H1 (cell line): Measurements from ENCODE around the gene SRRM4. TPM values are rescaled to one million over a fixed set of nuclear protein-coding genes. Genes with fewer than 3 reads are reported as not detected.

ENCODE experiments used
- CTCF ChIA-PET: fragments of 300-600 bp; sonication (Branson Sonifier 250); formaldehyde crosslinking; loops from one replicate; lab custom pipeline; 2021; ENCODE audit not compliant: partially characterized antibody; lab: Charles Lee
- POLR2A ChIA-PET: fragments of 300-600 bp; sonication (Branson Sonifier 250); formaldehyde crosslinking; loops from one replicate; lab custom pipeline; 2021; ENCODE audit warnings: inconsistent platforms; ENCODE audit not compliant: partially characterized antibody; lab: Charles Lee
- DNase-seq, 2 experiments: peaks; one replicate each; pipeline versions ENCODE4 v3.0.0 to v3.0.0-alpha.2; 2010 to 2022; ENCODE audit warnings: low spot score in 2 of 2, low read depth in 1 of 2, mixed read lengths in 1 of 2
- FAIRE-seq: peaks from 2 replicates; lab custom pipeline; 2011; peaks lifted over from hg19 to GRCh38; lab: Jason Lieb, UNC
- H2AFZ ChIP-seq: 2 replicates; pipeline ENCODE4 v1.8.1; 2012; ENCODE audit warnings: low read length, inconsistent platforms
- H2AK5ac ChIP-seq: 2 replicates; pipeline ENCODE4 v1.6.1; 2013; ENCODE audit warnings: low read depth, low read length
- H2BK120ac ChIP-seq: replicated peaks from 2 replicates; pipeline ENCODE3; 2013; ENCODE audit warnings: low read depth, low read length, inconsistent platforms
- H2BK12ac ChIP-seq: 2 replicates; pipeline ENCODE4 v1.6.1; 2013; ENCODE audit warnings: low read depth, low read length
- H2BK15ac ChIP-seq: 2 replicates; pipeline ENCODE4 v1.6.1; 2013; ENCODE audit warnings: low read length
- H2BK20ac ChIP-seq: 2 replicates; pipeline ENCODE4 v1.6.1; 2013; ENCODE audit warnings: low read length
- H2BK5ac ChIP-seq: 2 replicates; pipeline ENCODE4 v1.6.1; 2013; ENCODE audit warnings: low read depth, low read length
- H3K14ac ChIP-seq: 2 replicates; pipeline ENCODE4 v1.6.1; 2013; ENCODE audit warnings: inconsistent platforms; ENCODE audit not compliant: insufficient read length
- H3K18ac ChIP-seq: 2 replicates; pipeline ENCODE4 v1.6.1; 2013; ENCODE audit warnings: low read length; ENCODE audit errors: extremely low read depth
- H3K23ac ChIP-seq: 2 replicates; pipeline ENCODE4 v1.6.1; 2013; ENCODE audit warnings: inconsistent platforms; ENCODE audit not compliant: insufficient read length
- H3K23me2 ChIP-seq: 2 replicates; pipeline ENCODE4 v1.6.1; 2013; ENCODE audit warnings: low read depth, low read length
- H3K27ac ChIP-seq: 2 replicates; pipeline ENCODE4 v1.6.1; 2011; ENCODE audit warnings: low read depth, low read length, inconsistent platforms
- H3K27me3 ChIP-seq, 4 experiments: replicated peaks in 1 of 4; 1 replicate in 1 of 4; 2 replicates in 3 of 4; pipeline versions ENCODE4 v1.6.1 to v1.8.1; 2011 to 2013; ENCODE audit warnings: low read length in 3 of 4, mild to moderate bottlenecking in 3 of 4, inconsistent platforms in 2 of 4, mixed read lengths in 2 of 4, moderate library complexity in 1 of 4; ENCODE audit not compliant: control insufficient read depth in 3 of 4, insufficient read depth in 3 of 4; ENCODE audit errors: extremely low read depth in 1 of 4
- H3K36me3 ChIP-seq, 4 experiments: 2 replicates each; pipeline versions ENCODE4 v1.6.1 to v1.8.1; 2011 to 2013; ENCODE audit warnings: mild to moderate bottlenecking in 4 of 4, low read length in 3 of 4, moderate library complexity in 2 of 4, control low read depth in 1 of 4, inconsistent platforms in 1 of 4; ENCODE audit not compliant: insufficient read depth in 4 of 4, control insufficient read depth in 2 of 4
- H3K4ac ChIP-seq: replicated peaks from 2 replicates; pipeline ENCODE3; 2013; ENCODE audit warnings: low read length, low read depth, mixed read lengths, inconsistent platforms; ENCODE audit not compliant: insufficient read length
- H3K4me1 ChIP-seq, 4 experiments: replicated peaks in 1 of 4; 1 replicate in 1 of 4; 2 replicates in 3 of 4; pipeline versions ENCODE4 v1.6.1 to v1.8.1; 2011 to 2013; ENCODE audit warnings: low read length in 3 of 4, inconsistent platforms in 2 of 4, mixed read lengths in 1 of 4; ENCODE audit not compliant: insufficient read depth in 4 of 4, control insufficient read depth in 3 of 4
- H3K4me2 ChIP-seq, 2 experiments: 2 replicates each; pipeline versions ENCODE4 v1.6.1 to v1.8.1; 2011 to 2013; ENCODE audit warnings: low read depth in 2 of 2, low read length in 2 of 2, control low read depth in 1 of 2, inconsistent platforms in 1 of 2, mild to moderate bottlenecking in 1 of 2; ENCODE audit not compliant: insufficient read depth in 1 of 2
- H3K4me3 ChIP-seq, 4 experiments: fragments of 200-600, 300-600 bp in 1 of 4; sonication (generic), shearing (Covaris generic), sonication (Bioruptor Twin) in 1 of 4; 2 replicates each; pipeline versions ENCODE4 v1.5.1 to v1.8.1; 2011 to 2016; ENCODE audit warnings: low read length in 4 of 4, low read depth in 3 of 4, control low read depth in 2 of 4, inconsistent platforms in 2 of 4, mild to moderate bottlenecking in 2 of 4, mixed read lengths in 1 of 4, moderate library complexity in 1 of 4; ENCODE audit not compliant: insufficient read depth in 2 of 4; ENCODE audit errors: extremely low read depth in 1 of 4
- H3K56ac ChIP-seq: replicated peaks from 2 replicates; pipeline ENCODE3; 2013; ENCODE audit warnings: low read depth, mild to moderate bottlenecking, mixed read lengths, low read length, inconsistent platforms; ENCODE audit not compliant: insufficient read length
- H3K79me1 ChIP-seq: 2 replicates; pipeline ENCODE4 v1.6.1; 2013; ENCODE audit warnings: low read depth, low read length, control low read depth
- H3K79me2 ChIP-seq, 2 experiments: 2 replicates each; pipeline versions ENCODE4 v1.6.1 to v1.8.1; 2012 to 2013; ENCODE audit warnings: low read length in 2 of 2, mild to moderate bottlenecking in 2 of 2, inconsistent platforms in 1 of 2; ENCODE audit not compliant: insufficient read depth in 2 of 2, control insufficient read depth in 1 of 2
- H3K9ac ChIP-seq, 4 experiments: replicated peaks in 1 of 4; 1 replicate in 1 of 4; 2 replicates in 3 of 4; pipeline versions ENCODE4 v1.6.1 to v1.8.1; 2011 to 2013; ENCODE audit warnings: low read depth in 3 of 4, low read length in 3 of 4, control low read depth in 2 of 4, mild to moderate bottlenecking in 2 of 4, moderate library complexity in 2 of 4, inconsistent platforms in 1 of 4; ENCODE audit errors: extremely low read depth in 1 of 4
- H3K9me3 ChIP-seq, 2 experiments: 2 replicates each; pipeline versions ENCODE4 v1.6.1 to v1.8.1; 2012 to 2013; ENCODE audit warnings: mild to moderate bottlenecking in 2 of 2, moderate library complexity in 2 of 2, control low read depth in 1 of 2, inconsistent platforms in 1 of 2, low read depth in 1 of 2, low read length in 1 of 2, mixed read lengths in 1 of 2; ENCODE audit not compliant: insufficient read depth in 2 of 2
- H4K20me1 ChIP-seq, 2 experiments: replicated peaks in 1 of 2; 2 replicates each; pipeline versions ENCODE3 to v1.8.1; 2011 to 2013; ENCODE audit warnings: inconsistent platforms in 2 of 2, low read length in 2 of 2, mild to moderate bottlenecking in 1 of 2; ENCODE audit not compliant: insufficient read depth in 2 of 2, control insufficient read depth in 1 of 2
- H4K5ac ChIP-seq: 2 replicates; pipeline ENCODE4 v1.6.1; 2013; ENCODE audit warnings: low read length, low read depth, mixed read lengths, inconsistent platforms; ENCODE audit not compliant: insufficient read length
- H4K8ac ChIP-seq: 2 replicates; pipeline ENCODE4 v1.8.0; 2013; ENCODE audit warnings: mild to moderate bottlenecking, moderate library complexity, low read length, inconsistent platforms; ENCODE audit not compliant: insufficient read depth; ENCODE audit errors: extremely low read depth
- H4K91ac ChIP-seq: replicated peaks from 2 replicates; pipeline ENCODE3; 2013; ENCODE audit warnings: low read length, mixed read lengths, inconsistent platforms; ENCODE audit not compliant: insufficient read length
- KDM1A ChIP-seq: fragments of 200-600, 300-600 bp; sonication (generic); IDR thresholded peaks from 2 replicates; pipeline ENCODE4 v1.7.1; 2016; ENCODE audit warnings: mild to moderate bottlenecking, low read length, borderline replicate concordance
- POU5F1 ChIP-seq: IDR thresholded peaks from 2 replicates; pipeline ENCODE4 v1.6.1; 2011; ENCODE audit warnings: low read depth, mild to moderate bottlenecking, low read length, moderate library complexity
- RFX5 ChIP-seq: IDR thresholded peaks from 2 replicates; pipeline ENCODE4 v1.6.1; 2011; ENCODE audit warnings: low read depth, low read length, improper control_type of control experiment, borderline replicate concordance
- TBP ChIP-seq: IDR thresholded peaks from 2 replicates; pipeline ENCODE4 v1.6.1; 2011; ENCODE audit warnings: low read depth, low read length, improper control_type of control experiment
- WGBS, 2 experiments: shearing (Covaris generic) in 1 of 2; methylation state at CpG; one replicate each; pipeline versions ENCODE4 v1.1.6 to v1.1.7; 2013 to 2015; ENCODE audit warnings: low lambda C conversion rate in 2 of 2, mixed read lengths in 2 of 2, inconsistent platforms in 1 of 2, low coverage in 1 of 2, missing lambda C conversion rate in 1 of 2; ENCODE audit not compliant: insufficient replicate concordance in 2 of 2, insufficient coverage in 1 of 2, insufficient read length in 1 of 2; ENCODE audit errors: extremely low coverage in 1 of 2, missing lambda C conversion rate in 1 of 2; 5-methylcytosine and 5-hydroxymethylcytosine counted together
- polyA plus RNA-seq, 7 experiments: library from polyadenylated mRNA; depleted of rRNA in 3 of 7; stranded (reverse) in 5 of 7; unstranded in 2 of 7; fragments of >200 nt in 5 of 7; fragments of 200-250 nt in 2 of 7; gene quantifications; 1 replicate in 5 of 7; 2 replicates in 1 of 7; 4 replicates in 1 of 7; pipeline versions ENCODE4 v1.2.1 to v1.2.3, GENCODE V29; 2011 to 2013; ENCODE audit warnings: missing spikeins in 2 of 7, mixed read lengths in 2 of 7
- total RNA-seq: library from RNA; stranded (reverse); fragmentation: NEBNext Ultra II Directional; extraction: Animal tissue kit (Norgen Biotek cat#: 25700); gene quantifications from 2 replicates; pipeline ENCODE4 v1.2.1, GENCODE V29; 2021

Gene SRRM4
- total and polyA plus RNA-seq, 2 of the 8 experiments (the other 6 are each of a cell fraction or from before 2014, with no cell fraction given): 0.53 to 1.1 TPM

GRCh38 chr12:119182701-119183493 is 201.6 kb downstream of the SRRM4 start:
- CTCF ChIA-PET: interaction anchor here (1.0 to 1.3 kb wide), 3 partner anchors 10 to 57 kb away, joined by 3 to 4 read pairs (median 3); no protein-coding TSS in a partner anchor
- Histone ChIP-seq H2AK5ac (no peak overlapping the region), H2AFZ (no peak overlapping the region), H3K9ac (no peak overlapping the region), H3K27ac (no peak overlapping the region), H3K4ac (no peak overlapping the region), H4K5ac (no peak overlapping the region), H3K79me2 (peaks cover 0 to 10% of the 10 kb centered on the region in 2 experiments; a peak in 1 of 4 replicates), H3K4me3 (no peak overlapping the region), H3K18ac (no peak overlapping the region), H2BK20ac (peak overlapping the region; percentile 19; the same call in 1 of the 2 replicates), H2BK5ac (no peak overlapping the region)
- POLR2A ChIA-PET: interaction anchor here (3.0 kb wide), 1 partner anchor 29 kb away, joined by 10 read pairs; no protein-coding TSS in a partner anchor
- peak; percentile 82; the same call in 1 of the 2 replicates for TF ChIP-seq KDM1A
- TF ChIP-seq POU5F1: no peak
- no peak for TF ChIP-seq RFX5
- no peak for TF ChIP-seq TBP
- TF ChIP-seq, all 59 proteins: peak for 1
- 90% methylated on average over 5 of the region's 5 CpGs; no CpG with 5 or more reads in 1 of the 2 experiments for WGBS, 2 experiments
- Histone ChIP-seq H3K4me1 (peaks cover 15 to 25% (median 18%) of the 10 kb centered on the region in 4 experiments), H4K91ac (no peak overlapping the region), H2BK15ac (no peak overlapping the region), H3K4me2 (no peak overlapping the region), H3K27me3 (no peaks in the 10 kb centered on the region; a peak in 1 of 7 replicates), H3K36me3 (peaks cover 0 to 2% (median 0%) of the 10 kb centered on the region in 4 experiments; a peak in 1 of 8 replicates), H3K9me3 (no peaks in the 10 kb centered on the region), H3K23me2 (no peaks in the 10 kb centered on the region; the same call in 1 of the 2 replicates), H3K23ac (no peak overlapping the region), H3K56ac (no peak overlapping the region), H3K79me1 (no peaks in the 10 kb centered on the region), H4K20me1 (no peaks in the 10 kb centered on the region), H4K8ac (no peak overlapping the region), H2BK12ac (no peak overlapping the region), H3K14ac (no peak overlapping the region), H2BK120ac (no peak overlapping the region)
- DNase-seq (no peak), FAIRE-seq (no peak)
